Neutrophil (primary cell): ENCODE measurements around the gene TPRG1L.

Experiments used
- H3K27ac ChIP-seq: fragments of 200-600 bp; sonication (generic); 2 replicates; pipeline ENCODE4 v1.5.1; 2016; ENCODE audit warnings: mild to moderate bottlenecking, moderate library complexity
- H3K27me3 ChIP-seq: fragments of 200-600 bp; sonication (generic); 2 replicates; pipeline ENCODE4 v1.6.0; 2016; ENCODE audit warnings: mild to moderate bottlenecking
- H3K36me3 ChIP-seq: fragments of 200-600 bp; sonication (generic); 2 replicates; pipeline ENCODE4 v1.5.1; 2017
- H3K4me1 ChIP-seq, 2 experiments: fragments of 200-600 bp in 1 of 2; sonication (generic) in 1 of 2; 1 replicate in 1 of 2; 2 replicates in 1 of 2; pipeline versions ENCODE4 v1.5.1 to v1.6.1; 2013 to 2016; ENCODE audit warnings: low read depth in 1 of 2, low read length in 1 of 2, mild to moderate bottlenecking in 1 of 2, moderate library complexity in 1 of 2; ENCODE audit not compliant: control insufficient read depth in 1 of 2, insufficient read depth in 1 of 2
- H3K4me3 ChIP-seq, 2 experiments: fragments of 200-600 bp in 1 of 2; sonication (generic) in 1 of 2; 1 replicate in 1 of 2; 2 replicates in 1 of 2; pipeline ENCODE4 v1.5.1; 2013 to 2016; ENCODE audit warnings: low read depth in 1 of 2, low read length in 1 of 2, mild to moderate bottlenecking in 1 of 2, moderate library complexity in 1 of 2
- H3K9me3 ChIP-seq: fragments of 200-600 bp; sonication (generic); 2 replicates; pipeline ENCODE4 v1.5.1; 2016
- TF ChIP-seq, protein P1 (sequence below): fragments of 200-600 bp; sonication (generic); IDR thresholded peaks from 2 replicates; pipeline ENCODE4 v1.5.1; 2016; ENCODE audit warnings: antibody characterized with exemption

TPRG1L gene

DNA sequence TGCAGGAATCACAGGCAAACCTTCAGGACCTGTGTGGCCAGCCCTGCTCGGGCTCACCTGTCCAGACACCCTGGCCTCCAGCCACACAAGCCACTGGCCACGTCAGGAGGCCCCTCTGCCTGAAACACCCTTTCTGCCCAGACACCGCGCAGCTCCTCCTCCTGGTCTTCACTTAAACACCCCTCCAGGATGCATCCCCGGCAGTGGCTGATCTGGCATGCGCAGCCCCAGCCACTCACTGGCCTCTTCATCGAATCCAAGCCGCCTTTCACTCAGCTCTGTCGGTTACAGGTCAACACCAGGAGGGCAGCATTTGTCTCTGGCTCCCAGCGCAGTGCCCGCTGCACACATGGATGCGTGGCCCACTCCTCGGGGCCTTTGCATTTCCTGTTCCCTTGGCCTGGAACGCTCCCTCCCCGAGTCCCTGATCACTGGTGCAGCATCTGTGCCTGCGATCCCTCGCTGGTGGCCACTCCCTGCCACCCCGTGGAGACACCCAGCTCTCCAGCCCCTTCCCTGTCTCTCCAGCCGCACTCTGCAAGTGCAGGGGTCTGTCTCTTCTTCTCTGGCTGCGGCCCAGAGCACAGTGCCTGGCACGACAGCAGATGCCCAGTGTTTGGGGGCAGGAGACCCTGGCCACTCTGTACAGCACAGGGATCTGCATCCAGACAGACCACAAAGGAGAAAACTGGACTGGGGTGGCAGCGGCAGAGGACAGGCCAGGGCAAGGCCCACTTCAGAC, 9.4 kb downstream of the TPRG1L start:
- no peaks in the 10 kb centered on the region for H3K27me3 ChIP-seq

DNA sequence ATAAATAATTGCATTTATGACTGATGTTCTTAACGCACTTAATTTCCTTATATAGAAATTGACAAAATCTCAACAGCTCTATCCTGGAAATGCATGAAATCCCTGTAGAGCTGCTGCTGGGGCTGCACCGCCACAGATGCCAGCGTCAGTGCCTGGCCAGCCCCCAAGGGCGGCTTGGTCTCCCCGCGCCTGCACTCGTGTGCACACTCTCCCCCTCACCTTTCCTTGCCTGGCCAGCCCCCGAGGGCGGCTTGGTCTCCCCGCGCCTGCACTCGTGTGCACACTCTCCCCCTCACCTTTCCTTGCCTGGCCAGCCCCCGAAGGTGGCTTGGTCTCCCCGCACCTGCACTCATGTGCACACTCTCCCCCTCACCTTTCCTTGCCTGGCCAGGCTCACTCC, 11.3 kb downstream of the TPRG1L start:
- Histone ChIP-seq H3K27me3 (no peaks in the 10 kb centered on the region), H3K36me3 (peaks cover 100% of the 10 kb centered on the region), H3K4me3 (no peak overlapping the region), H3K27ac (no peak overlapping the region), H3K9me3 (no peaks in the 10 kb centered on the region), H3K4me1 (no peaks in the 10 kb centered on the region)
- TF ChIP-seq, protein P1, sequence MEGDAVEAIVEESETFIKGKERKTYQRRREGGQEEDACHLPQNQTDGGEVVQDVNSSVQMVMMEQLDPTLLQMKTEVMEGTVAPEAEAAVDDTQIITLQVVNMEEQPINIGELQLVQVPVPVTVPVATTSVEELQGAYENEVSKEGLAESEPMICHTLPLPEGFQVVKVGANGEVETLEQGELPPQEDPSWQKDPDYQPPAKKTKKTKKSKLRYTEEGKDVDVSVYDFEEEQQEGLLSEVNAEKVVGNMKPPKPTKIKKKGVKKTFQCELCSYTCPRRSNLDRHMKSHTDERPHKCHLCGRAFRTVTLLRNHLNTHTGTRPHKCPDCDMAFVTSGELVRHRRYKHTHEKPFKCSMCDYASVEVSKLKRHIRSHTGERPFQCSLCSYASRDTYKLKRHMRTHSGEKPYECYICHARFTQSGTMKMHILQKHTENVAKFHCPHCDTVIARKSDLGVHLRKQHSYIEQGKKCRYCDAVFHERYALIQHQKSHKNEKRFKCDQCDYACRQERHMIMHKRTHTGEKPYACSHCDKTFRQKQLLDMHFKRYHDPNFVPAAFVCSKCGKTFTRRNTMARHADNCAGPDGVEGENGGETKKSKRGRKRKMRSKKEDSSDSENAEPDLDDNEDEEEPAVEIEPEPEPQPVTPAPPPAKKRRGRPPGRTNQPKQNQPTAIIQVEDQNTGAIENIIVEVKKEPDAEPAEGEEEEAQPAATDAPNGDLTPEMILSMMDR: no peak

More for the DNA sequence above, 9.4 kb downstream of the TPRG1L start:
- H3K36me3 ChIP-seq: peaks cover 100% of the 10 kb centered on the region
- no peak overlapping the region for H3K4me3 ChIP-seq
- H3K4me1 ChIP-seq: peaks cover 0 to 4% of the 10 kb centered on the region in 2 experiments
- no peak overlapping the region for H3K27ac ChIP-seq
- TF ChIP-seq, protein P1: no peak
- H3K9me3 ChIP-seq: no peaks in the 10 kb centered on the region

DNA sequence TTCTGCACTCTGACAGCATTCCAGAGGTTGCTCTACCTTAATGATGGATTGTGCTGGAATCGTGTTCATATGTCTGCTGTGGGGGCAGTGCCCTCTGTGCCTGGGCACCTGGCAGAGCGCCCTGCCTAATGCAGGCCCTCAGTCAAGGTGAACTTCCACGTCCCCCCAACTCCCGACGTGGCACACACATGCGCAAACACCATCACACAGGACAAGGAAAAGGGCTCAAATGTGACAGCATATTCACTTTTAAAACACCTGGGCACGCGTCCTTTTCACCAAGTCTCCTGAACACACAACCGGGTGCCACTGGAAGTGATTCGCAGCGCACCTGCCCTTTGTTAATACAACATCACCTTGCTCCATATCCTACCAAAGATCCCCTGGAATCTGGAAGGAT, 11.7 kb downstream of the TPRG1L start:
- no peak overlapping the region for H3K27ac ChIP-seq
- TF ChIP-seq, protein P1: no peak
- no peak overlapping the region for H3K4me3 ChIP-seq
- H3K4me1 ChIP-seq: no peaks in the 10 kb centered on the region
- H3K36me3 ChIP-seq: peaks cover 100% of the 10 kb centered on the region
- H3K9me3 ChIP-seq: no peaks in the 10 kb centered on the region
- no peaks in the 10 kb centered on the region for H3K27me3 ChIP-seq

DNA sequence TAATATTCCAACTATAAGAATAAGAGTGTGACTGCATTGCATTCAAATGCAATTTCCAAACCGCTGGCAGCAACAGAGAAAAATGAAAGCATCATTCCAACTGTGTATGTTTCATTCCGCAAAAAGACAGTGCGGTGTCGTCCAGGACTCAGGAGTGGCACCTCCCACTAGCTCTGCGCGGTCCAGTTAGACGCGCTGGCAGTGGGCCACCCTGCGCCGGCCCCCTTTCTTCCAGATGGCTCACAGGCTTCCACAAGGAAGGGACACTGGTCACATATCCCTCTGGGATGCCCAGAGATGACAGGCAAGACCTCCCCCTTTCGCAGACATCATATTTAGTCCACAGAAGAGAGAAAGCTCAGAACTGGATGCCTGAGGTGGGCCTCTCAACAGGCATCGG, 13.2 kb downstream of the TPRG1L start:
- no peak overlapping the region for H3K4me3 ChIP-seq
- H3K9me3 ChIP-seq: no peaks in the 10 kb centered on the region
- H3K27me3 ChIP-seq: no peaks in the 10 kb centered on the region
- no peak overlapping the region for H3K27ac ChIP-seq
- H3K36me3 ChIP-seq: peaks cover 99% of the 10 kb centered on the region
- TF ChIP-seq, protein P1: no peak
- H3K4me1 ChIP-seq: no peaks in the 10 kb centered on the region

DNA sequence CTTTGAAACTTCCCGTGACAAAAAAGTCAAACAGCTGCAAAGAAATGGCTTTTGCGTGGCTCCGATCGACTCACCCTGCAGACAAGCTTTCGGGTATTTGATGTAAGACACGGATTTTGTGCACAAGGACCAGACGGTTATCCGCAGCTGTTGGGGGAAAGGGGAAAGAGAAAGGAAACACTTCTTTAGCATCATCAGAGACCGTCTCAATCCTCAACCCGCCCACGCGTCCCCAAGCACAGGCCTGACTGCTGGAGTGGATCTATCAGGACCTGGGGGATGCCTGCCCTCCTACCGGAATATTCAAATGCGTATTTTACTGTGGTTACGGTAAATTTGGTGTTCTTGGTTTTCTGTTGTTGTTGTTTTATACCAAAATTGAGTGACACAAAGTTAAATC, 13.9 kb downstream of the TPRG1L start:
- Histone ChIP-seq H3K36me3 (peaks cover 96% of the 10 kb centered on the region), H3K4me3 (no peak overlapping the region), H3K27ac (no peak overlapping the region), H3K4me1 (no peaks in the 10 kb centered on the region), H3K9me3 (no peaks in the 10 kb centered on the region), H3K27me3 (no peaks in the 10 kb centered on the region)
- TF ChIP-seq, protein P1: no peak
